Measurements from ENCODE around the gene BRD3. TPM values are rescaled to one million over a fixed set of nuclear protein-coding genes. Genes with fewer than 3 reads are reported as not detected.

BRD3 gene
- total RNA-seq, 1 donor from 2014 or later: 72.4 TPM

DNA sequence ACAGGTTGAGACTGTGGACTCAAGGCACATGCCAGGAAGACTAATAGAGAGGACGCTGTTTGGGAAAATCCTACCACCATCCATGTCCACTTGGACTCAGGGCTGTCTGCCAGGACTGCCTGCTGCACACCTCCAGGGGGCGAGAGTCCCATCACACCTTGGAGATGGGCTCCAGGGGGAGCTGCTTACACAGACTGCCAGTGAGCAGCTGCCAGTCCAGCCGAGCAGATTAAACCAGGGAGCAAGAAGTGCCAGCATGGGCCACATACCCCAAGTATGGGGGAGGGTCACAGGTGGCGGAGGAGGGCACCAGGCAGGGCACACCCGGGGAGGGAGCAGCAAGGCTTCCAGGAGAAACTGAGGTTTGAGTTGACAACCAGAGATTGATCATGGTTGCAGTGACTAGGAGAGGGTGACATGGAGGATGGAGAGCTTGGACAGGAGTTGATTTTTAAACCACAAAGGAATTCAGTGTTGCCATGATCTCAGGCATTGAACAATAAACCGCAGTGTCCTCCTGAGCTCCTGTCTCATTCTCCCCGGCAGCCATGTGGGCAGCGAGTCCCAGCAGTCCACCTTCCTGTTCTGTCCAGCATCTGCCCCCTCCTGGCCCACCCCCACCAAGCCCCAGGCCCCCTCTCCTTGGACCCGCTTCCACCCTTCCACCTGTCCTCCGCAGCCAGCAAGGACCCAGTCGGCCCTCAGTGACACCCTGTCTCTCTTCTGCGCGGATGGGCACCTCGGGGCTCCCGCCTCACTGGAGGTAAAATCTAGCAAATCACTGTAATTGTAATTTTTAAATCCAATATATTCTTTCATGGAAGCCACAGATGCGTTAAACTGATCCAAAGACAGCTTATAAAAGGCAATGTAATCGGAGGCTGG, 72.6 kb downstream of the BRD3 start:
- H3K27ac Mint-ChIP-seq: no peak overlapping the region

DNA sequence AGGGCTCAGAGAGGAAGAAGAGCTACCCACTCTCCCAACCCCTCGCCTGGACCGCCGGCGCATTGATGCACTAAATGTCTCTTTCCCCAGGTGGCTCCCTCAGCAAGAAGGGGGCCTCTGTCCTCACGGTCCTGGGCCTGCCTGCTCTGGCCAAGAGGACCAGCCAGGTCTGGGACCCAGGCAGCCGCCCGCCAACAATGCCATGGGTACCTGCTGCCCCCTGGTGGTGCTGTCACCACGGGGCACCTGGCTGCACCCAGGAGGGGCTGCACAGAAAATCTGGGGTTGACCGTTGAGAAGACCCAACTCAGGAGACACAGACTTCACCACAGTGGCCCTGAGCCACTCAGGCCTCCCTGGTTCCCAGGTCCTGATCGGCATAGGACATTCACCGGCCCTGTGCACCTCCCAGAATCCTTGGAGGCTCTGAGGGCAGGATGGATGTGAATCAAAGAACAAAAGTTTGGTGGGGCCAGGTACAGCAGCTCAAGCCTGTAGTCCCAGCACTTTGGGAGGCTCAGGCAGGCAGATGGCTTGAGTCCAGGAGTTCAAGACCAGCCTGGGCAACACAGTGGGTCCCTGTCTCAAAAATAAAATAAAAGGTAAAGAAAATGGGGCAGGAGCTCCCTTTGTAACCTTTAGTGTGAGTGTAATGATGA, 73.3 kb downstream of the BRD3 start:
- TF ChIP-seq, protein P1, sequence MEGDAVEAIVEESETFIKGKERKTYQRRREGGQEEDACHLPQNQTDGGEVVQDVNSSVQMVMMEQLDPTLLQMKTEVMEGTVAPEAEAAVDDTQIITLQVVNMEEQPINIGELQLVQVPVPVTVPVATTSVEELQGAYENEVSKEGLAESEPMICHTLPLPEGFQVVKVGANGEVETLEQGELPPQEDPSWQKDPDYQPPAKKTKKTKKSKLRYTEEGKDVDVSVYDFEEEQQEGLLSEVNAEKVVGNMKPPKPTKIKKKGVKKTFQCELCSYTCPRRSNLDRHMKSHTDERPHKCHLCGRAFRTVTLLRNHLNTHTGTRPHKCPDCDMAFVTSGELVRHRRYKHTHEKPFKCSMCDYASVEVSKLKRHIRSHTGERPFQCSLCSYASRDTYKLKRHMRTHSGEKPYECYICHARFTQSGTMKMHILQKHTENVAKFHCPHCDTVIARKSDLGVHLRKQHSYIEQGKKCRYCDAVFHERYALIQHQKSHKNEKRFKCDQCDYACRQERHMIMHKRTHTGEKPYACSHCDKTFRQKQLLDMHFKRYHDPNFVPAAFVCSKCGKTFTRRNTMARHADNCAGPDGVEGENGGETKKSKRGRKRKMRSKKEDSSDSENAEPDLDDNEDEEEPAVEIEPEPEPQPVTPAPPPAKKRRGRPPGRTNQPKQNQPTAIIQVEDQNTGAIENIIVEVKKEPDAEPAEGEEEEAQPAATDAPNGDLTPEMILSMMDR (conservative IDR thresholded peaks at IDR 0.05): peak; percentile 97
- DNase-seq (ENCODE audit: extremely low spot score, unreplicated experiment): peak; percentile 93
- H3K27ac Mint-ChIP-seq: peak overlapping the region; percentile 66
- peak overlapping the region; percentile 74 for H3K4me3 Mint-ChIP-seq
- H3K27me3 Mint-ChIP-seq: no peaks in the 10 kb centered on the region
- H3K9me3 Mint-ChIP-seq: no peaks in the 10 kb centered on the region
- H3K36me3 Mint-ChIP-seq: no peaks in the 10 kb centered on the region
- H3K4me1 Mint-ChIP-seq (ENCODE audit: unreplicated experiment): peaks cover 3% of the 10 kb centered on the region

More for the DNA sequence above, 72.6 kb downstream of the BRD3 start:
- no peak for DNase-seq (ENCODE audit: extremely low spot score, unreplicated experiment)
- TF ChIP-seq, protein P1 (conservative IDR thresholded peaks at IDR 0.05): no peak
- Mint-ChIP-seq H3K4me1 (ENCODE audit: unreplicated experiment) (no peaks in the 10 kb centered on the region), H3K9me3 (no peaks in the 10 kb centered on the region), H3K4me3 (no peak overlapping the region), H3K27me3 (peaks cover 6% of the 10 kb centered on the region), H3K36me3 (no peaks in the 10 kb centered on the region)

DNA sequence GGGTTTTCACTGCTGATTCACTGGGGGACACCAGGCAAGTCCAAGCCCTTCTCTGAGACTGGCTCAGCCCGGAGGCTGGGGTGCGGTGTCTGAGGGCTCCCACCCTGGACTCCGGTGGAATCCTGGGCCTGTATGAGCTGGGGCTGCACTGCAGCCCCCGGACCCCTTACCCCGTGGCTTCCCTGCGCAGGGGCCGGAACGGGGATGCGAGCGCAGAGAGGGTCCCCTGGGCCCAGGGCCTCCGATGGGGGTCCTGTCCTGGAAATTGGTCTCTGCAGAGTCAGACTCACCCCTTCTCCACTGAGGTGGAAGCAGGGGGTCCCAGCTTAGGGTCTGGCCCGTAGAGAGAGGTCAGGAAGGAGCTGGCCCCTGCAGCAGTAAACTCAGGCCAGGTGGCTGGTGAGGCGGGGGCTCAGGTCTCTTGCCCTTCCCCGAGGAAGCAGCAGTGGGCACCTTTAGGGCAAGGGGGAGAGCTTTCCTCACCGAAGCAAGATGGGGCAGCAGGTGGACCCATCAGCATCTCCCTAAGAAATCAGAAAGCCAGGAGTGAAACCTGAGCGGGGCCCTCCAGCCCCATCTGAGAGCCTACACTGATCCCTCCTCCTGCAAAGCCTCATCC, 74.1 kb downstream of the BRD3 start:
- Mint-ChIP-seq H3K9me3 (no peaks in the 10 kb centered on the region), H3K36me3 (no peaks in the 10 kb centered on the region), H3K27ac (peak overlapping the region; percentile 70), H3K27me3 (no peaks in the 10 kb centered on the region), H3K4me3 (peak overlapping the region; percentile 87), H3K4me1 (ENCODE audit: unreplicated experiment) (peaks cover 3% of the 10 kb centered on the region)
- TF ChIP-seq, protein P1 (conservative IDR thresholded peaks at IDR 0.05): no peak
- no peak for DNase-seq (ENCODE audit: extremely low spot score, unreplicated experiment)

DNA sequence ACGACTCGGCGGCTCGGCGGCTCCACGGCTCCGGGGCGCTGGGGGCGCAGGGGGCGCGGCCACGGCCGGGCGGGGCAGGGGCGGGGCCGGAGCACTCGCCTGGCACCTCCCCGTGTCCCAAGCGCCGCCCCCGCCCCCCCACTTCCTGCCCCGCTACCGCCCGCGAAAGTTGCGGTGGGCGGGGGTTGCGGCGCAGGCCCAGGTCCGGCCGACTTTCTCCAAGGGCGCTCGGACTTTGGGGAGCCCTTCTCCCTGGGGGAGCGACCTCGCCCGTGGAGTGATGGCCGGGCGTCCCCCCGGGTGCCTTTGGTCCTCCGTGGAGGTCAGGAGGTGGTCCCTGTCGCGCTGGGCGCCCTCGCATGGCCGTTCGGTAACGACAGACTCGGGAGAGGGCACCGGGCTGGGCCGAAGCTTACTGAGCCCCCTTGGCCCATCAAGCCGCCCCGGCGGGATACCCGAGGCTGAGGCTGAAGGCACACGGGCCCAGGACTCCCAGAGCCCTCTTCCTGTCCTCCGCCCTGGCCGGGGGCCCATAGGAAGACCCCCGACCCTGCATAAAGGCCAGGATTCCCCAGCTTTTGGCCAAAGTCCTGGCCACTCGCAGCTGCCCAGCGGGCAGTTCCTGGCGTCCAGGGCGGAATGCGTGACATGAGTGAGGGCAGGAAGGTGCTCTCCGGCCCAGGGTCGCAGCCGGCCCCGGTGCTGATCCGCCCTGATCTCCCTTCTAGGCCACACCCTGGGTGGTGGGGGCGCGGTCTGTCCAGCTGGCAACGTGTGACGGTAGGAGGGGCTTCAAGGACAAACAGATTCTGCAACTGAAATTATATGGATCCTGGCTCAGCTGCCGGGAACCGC, 74.8 kb downstream of the BRD3 start:
- Mint-ChIP-seq H3K27me3 (no peaks in the 10 kb centered on the region), H3K36me3 (no peaks in the 10 kb centered on the region), H3K9me3 (no peaks in the 10 kb centered on the region), H3K4me1 (ENCODE audit: unreplicated experiment) (peaks cover 8% of the 10 kb centered on the region), H3K4me3 (peak overlapping the region; percentile 87), H3K27ac (peak overlapping the region; percentile 70)
- TF ChIP-seq, protein P1 (conservative IDR thresholded peaks at IDR 0.05): peak; percentile 49
- DNase-seq (ENCODE audit: extremely low spot score, unreplicated experiment): peak; percentile 82
